Caco-2 (cell line): ENCODE results near the gene COPB2. TPM values are rescaled to one million over a fixed set of nuclear protein-coding genes. Genes with fewer than 3 reads are reported as not detected.
A peak's percentile ranks its signal among the peaks of the same experiment; 100 is the strongest.

Experiments used
- BruUV-seq: library from RNA; stranded (reverse); fragments of 400-500 nt; replicated peaks from 2 replicates; lab custom pipeline; 2021; lab: Mats Ljungman, UMichigan
- CTCF ChIA-PET: fragments of 300-600 bp; sonication (Branson Sonifier 250); formaldehyde crosslinking; loops from one replicate; lab custom pipeline; 2022; ENCODE audit warnings: antibody characterized with exemption; lab: Charles Lee
- POLR2A ChIA-PET: fragments of 300-600 bp; sonication (Branson Sonifier 250); formaldehyde crosslinking; loops from one replicate; lab custom pipeline; 2022; ENCODE audit warnings: antibody characterized with exemption; lab: Charles Lee
- DNase-seq, 2 experiments: peaks; one replicate each; pipeline versions ENCODE4 v3.0.0 to v3.0.0-alpha.2; 2020 to 2022
- H3K27me3 ChIP-seq: replicated peaks from 2 replicates; pipeline ENCODE4 v1.6.0; 2011; ENCODE audit warnings: low read length; ENCODE audit not compliant: control insufficient read depth, insufficient read depth
- H3K36me3 ChIP-seq: 2 replicates; pipeline ENCODE4 v1.5.1; 2011; ENCODE audit warnings: low read length; ENCODE audit not compliant: control insufficient read depth, insufficient read depth
- H3K4me1 ChIP-seq: fragments of 250-450 bp; sonication (Bioruptor Pico); 2 replicates; pipeline ENCODE4 v1.5.1; 2020; ENCODE audit warnings: mild to moderate bottlenecking
- H3K4me3 ChIP-seq: 2 replicates; pipeline ENCODE4 v1.5.1; 2011; ENCODE audit warnings: low read depth, mild to moderate bottlenecking, control low read depth, low read length
- H3K9me3 ChIP-seq: fragments of 250-450 bp; sonication (Bioruptor Pico); 2 replicates; pipeline ENCODE4 v1.5.1; 2020; ENCODE audit warnings: mild to moderate bottlenecking, moderate library complexity
- H3K27ac Mint-ChIP-seq: one replicate; pipeline ENCODE4 v1.8.0; 2022; ENCODE audit warnings: mixed read lengths; ENCODE audit not compliant: unreplicated experiment
- H3K27me3 Mint-ChIP-seq: one replicate; pipeline ENCODE4 v1.8.0; 2022; ENCODE audit warnings: mixed read lengths; ENCODE audit not compliant: insufficient read depth, unreplicated experiment
- H3K36me3 Mint-ChIP-seq: one replicate; pipeline ENCODE4 v1.8.0; 2022; ENCODE audit warnings: mild to moderate bottlenecking, mixed read lengths; ENCODE audit not compliant: insufficient read depth, unreplicated experiment
- H3K4me1 Mint-ChIP-seq: one replicate; pipeline ENCODE4 v1.8.0; 2022; ENCODE audit warnings: low read depth, mixed read lengths; ENCODE audit not compliant: unreplicated experiment
- H3K4me3 Mint-ChIP-seq: one replicate; pipeline ENCODE4 v1.8.0; 2022; ENCODE audit warnings: mild to moderate bottlenecking, moderate library complexity, mixed read lengths; ENCODE audit not compliant: unreplicated experiment
- H3K9me3 Mint-ChIP-seq: one replicate; pipeline ENCODE4 v1.8.0; 2022; ENCODE audit warnings: mixed read lengths; ENCODE audit not compliant: unreplicated experiment
- CTCF ChIP-seq, 2 experiments: fragments of 200-600 bp in 1 of 2; IDR thresholded peaks; 1 replicate in 1 of 2; 2 replicates in 1 of 2; pipeline versions ENCODE4 v1.5.1 to v1.8.0; 2011 to 2022; ENCODE audit warnings: antibody characterized with exemption in 1 of 2, control low read depth in 1 of 2, inconsistent platforms in 1 of 2, low read depth in 1 of 2, low read length in 1 of 2, mild to moderate bottlenecking in 1 of 2, moderate library complexity in 1 of 2; ENCODE audit not compliant: insufficient read depth in 1 of 2, severe bottlenecking in 1 of 2, unreplicated experiment in 1 of 2
- intact Hi-C: fragments of 100-400 bp; cut with micrococcal nuclease; formaldehyde crosslinking; loops from one replicate; pipeline ENCODE4 v1.10.0; 2022; ENCODE audit not compliant: unreplicated experiment
- total RNA-seq: library from RNA; stranded (reverse); gene quantifications from 2 replicates; pipeline ENCODE4 v1.2.3, GENCODE V29; 2022

Gene COPB2
- total RNA-seq, 1 experiment from 2014 or later: 130 TPM

GRCh38 chr3:139358841-139359562 lies 30.4 kb downstream of the COPB2 start:
- Mint-ChIP-seq H3K9me3 (no peaks in the 10 kb centered on the region), H3K36me3 (peaks cover 93% of the 10 kb centered on the region)
- intact Hi-C loops: no loop called here

DNA sequence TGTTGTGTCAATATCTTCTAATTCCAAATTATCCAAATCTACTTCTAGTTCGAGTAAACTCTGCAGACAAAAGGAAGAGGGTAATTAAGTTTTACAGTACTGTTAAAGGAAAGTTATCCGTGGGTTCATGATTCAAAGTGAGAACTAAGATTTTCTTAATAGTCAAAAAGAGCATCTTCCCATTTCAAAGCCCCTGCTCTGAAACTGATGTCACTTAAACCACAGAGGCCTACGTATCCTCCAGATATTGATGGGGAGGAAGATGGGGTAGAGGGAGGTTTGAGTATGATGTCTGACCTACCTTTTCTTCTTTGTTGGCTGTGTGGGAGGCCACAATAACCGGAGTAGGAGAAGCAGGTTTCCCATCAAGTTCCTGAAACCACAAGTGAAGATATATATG lies 31.5 kb downstream of the COPB2 start:
- Mint-ChIP-seq H3K27ac (no peak overlapping the region), H3K36me3 (peaks cover 93% of the 10 kb centered on the region), H3K4me3 (no peak overlapping the region), H3K27me3 (no peaks in the 10 kb centered on the region), H3K4me1 (no peaks in the 10 kb centered on the region), H3K9me3 (no peaks in the 10 kb centered on the region)
- POLR2A ChIA-PET: no interaction called here
- BruUV-seq: no TSS peak
- CTCF ChIA-PET: no interaction called here
- Histone ChIP-seq H3K4me3 (no peak overlapping the region), H3K9me3 (no peaks in the 10 kb centered on the region), H3K4me1 (no peaks in the 10 kb centered on the region), H3K27me3 (no peaks in the 10 kb centered on the region), H3K36me3 (peaks cover 7% of the 10 kb centered on the region)
- no peak for TF ChIP-seq CTCF (IDR thresholded peaks at IDR 0.05; ENCODE audit: insufficient read depth in 1 of 2, low read depth in 1 of 2, low read length in 1 of 2, severe bottlenecking in 1 of 2, unreplicated experiment in 1 of 2)
- DNase-seq: no peak
- intact Hi-C loops: no loop called here

More at GRCh38 chr3:139358841-139359562, 30.4 kb downstream of the COPB2 start:
- Histone ChIP-seq H3K27me3 (no peaks in the 10 kb centered on the region), H3K9me3 (no peaks in the 10 kb centered on the region), H3K4me1 (no peaks in the 10 kb centered on the region), H3K36me3 (peaks cover 7% of the 10 kb centered on the region), H3K4me3 (no peak overlapping the region)
- no peak for TF ChIP-seq CTCF (IDR thresholded peaks at IDR 0.05; ENCODE audit: insufficient read depth in 1 of 2, low read depth in 1 of 2, low read length in 1 of 2, severe bottlenecking in 1 of 2, unreplicated experiment in 1 of 2)
- Mint-ChIP-seq H3K4me3 (no peak overlapping the region), H3K27ac (no peak overlapping the region), H3K27me3 (no peaks in the 10 kb centered on the region), H3K4me1 (no peaks in the 10 kb centered on the region)
- ChIA-PET POLR2A (no interaction called here), CTCF (interaction anchor here (0.7 kb wide), 1 partner anchor 360 kb away, joined by 3 read pairs; no protein-coding TSS in a partner anchor)
- no TSS peak for BruUV-seq
- DNase-seq: no peak

GRCh38 chr3:139355891-139356290 lies 33.6 kb downstream of the COPB2 start:
- no peaks in the 10 kb centered on the region for H3K27me3 Mint-ChIP-seq
- H3K4me3 Mint-ChIP-seq: no peak overlapping the region
- Histone ChIP-seq H3K4me1 (no peaks in the 10 kb centered on the region), H3K27me3 (no peaks in the 10 kb centered on the region), H3K9me3 (no peaks in the 10 kb centered on the region), H3K36me3 (peaks cover 6% of the 10 kb centered on the region), H3K4me3 (no peak overlapping the region)
- peaks cover 94% of the 10 kb centered on the region for H3K36me3 Mint-ChIP-seq
- ChIA-PET POLR2A (no interaction called here), CTCF (no interaction called here)
- DNase-seq: no peak
- intact Hi-C loops: no loop called here
- no peaks in the 10 kb centered on the region for H3K4me1 Mint-ChIP-seq
- no peak for TF ChIP-seq CTCF (IDR thresholded peaks at IDR 0.05; ENCODE audit: insufficient read depth in 1 of 2, low read depth in 1 of 2, low read length in 1 of 2, severe bottlenecking in 1 of 2, unreplicated experiment in 1 of 2)
- H3K27ac Mint-ChIP-seq: peak overlapping the region; percentile 5
- no peaks in the 10 kb centered on the region for H3K9me3 Mint-ChIP-seq
- no TSS peak for BruUV-seq
